DMS153 treated with DMSO at 0.1 percent for 48 hours (cell line): ENCODE results near the gene TEX19.
A peak's percentile ranks its signal among the peaks of the same experiment; 100 is the strongest.
"Not testable (repeated sequence)": the region's sequence is repeated elsewhere in the genome, so short reads cannot be mapped to it uniquely, and the experiment has no call there.

Source experiments
- DNase-seq: peaks from one replicate; lab custom pipeline; 2025; ENCODE audit not compliant: unreplicated experiment; lab: John Stamatoyannopoulos, UW

Gene TEX19

DNA sequence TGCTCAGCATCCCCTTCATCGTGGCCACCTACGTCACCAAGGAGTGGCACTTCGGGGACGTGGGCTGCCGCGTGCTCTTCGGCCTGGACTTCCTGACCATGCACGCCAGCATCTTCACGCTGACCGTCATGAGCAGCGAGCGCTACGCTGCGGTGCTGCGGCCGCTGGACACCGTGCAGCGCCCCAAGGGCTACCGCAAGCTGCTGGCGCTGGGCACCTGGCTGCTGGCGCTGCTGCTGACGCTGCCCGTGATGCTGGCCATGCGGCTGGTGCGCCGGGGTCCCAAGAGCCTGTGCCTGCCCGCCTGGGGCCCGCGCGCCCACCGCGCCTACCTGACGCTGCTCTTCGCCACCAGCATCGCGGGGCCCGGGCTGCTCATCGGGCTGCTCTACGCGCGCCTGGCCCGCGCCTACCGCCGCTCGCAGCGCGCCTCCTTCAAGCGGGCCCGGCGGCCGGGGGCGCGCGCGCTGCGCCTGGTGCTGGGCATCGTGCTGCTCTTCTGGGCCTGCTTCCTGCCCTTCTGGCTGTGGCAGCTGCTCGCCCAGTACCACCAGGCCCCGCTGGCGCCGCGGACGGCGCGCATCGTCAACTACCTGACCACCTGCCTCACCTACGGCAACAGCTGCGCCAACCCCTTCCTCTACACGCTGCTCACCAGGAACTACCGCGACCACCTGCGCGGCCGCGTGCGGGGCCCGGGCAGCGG is 15.7 kb downstream of the TEX19 start:
- DNase-seq = no peak

DNA sequence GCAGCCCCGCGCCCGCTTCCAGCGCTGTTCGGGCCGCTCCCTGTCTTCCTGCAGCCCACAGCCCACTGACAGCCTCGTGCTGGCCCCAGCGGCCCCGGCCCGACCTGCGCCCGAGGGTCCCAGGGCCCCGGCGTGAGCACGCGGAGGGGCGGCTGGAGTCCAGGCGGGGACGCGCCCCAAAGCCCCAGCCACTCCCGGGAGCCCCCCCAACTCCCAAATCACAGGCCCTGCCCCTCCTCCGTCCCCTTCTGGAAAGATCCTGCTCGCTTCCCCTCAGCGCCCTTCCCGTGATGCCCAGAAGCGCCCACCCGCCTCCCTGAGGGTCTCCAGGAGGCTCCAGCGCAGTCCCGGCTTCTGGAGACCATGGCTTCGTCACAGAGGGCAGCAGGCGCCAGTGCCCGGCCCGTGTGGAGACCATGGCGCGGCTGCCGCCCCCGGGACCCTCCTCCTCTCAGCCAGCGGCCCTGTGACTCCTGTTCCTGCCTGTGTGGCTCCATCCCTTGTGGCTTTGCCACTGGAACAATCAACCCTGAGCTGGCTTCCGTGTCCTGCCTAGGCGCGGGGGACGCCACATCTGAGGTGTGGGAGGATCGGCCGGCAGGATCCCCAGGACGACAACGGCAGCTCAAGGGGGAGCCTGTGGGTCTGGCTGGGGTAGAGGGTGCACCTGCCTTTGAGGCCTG is 16.5 kb downstream of the TEX19 start:
- DNase-seq = no peak

DNA sequence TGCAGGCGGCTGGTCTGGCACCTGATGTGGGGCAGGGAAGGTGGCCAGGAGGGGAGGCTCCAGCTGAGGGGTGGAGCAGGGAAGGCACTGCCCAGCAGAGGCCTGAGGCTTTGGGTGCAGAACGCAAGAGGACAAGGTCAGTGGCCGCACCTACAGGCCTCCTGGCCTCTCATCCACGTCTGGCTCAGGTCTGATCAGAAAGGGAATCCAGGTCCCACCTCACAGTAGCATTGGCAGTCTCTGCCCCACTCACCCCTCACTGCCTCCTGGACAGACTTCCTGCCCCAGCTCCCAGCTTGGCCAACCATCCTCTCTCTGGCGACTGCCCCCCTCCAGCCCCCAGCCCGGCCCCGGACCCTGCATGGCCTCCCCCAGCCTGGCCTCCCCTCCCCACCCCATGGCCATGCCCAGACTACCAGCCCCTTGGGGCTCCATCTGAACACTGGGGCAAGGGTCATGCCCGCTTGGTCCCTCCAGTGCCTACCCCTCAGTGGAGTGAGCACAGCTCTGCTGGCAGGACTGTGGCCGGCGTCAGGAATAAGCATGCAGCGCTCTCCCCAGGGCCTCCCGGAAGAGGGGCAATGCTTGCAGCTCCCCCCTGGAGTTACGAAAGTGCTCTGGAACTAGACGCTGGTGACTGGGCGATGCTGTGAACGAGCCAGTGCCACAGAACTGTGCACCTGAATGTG is 17.1 kb downstream of the TEX19 start:
- no peak for DNase-seq

GRCh38 chr17:82377294-82377693 is 18.2 kb downstream of the TEX19 start:
- not testable (repeated sequence) for DNase-seq

DNA sequence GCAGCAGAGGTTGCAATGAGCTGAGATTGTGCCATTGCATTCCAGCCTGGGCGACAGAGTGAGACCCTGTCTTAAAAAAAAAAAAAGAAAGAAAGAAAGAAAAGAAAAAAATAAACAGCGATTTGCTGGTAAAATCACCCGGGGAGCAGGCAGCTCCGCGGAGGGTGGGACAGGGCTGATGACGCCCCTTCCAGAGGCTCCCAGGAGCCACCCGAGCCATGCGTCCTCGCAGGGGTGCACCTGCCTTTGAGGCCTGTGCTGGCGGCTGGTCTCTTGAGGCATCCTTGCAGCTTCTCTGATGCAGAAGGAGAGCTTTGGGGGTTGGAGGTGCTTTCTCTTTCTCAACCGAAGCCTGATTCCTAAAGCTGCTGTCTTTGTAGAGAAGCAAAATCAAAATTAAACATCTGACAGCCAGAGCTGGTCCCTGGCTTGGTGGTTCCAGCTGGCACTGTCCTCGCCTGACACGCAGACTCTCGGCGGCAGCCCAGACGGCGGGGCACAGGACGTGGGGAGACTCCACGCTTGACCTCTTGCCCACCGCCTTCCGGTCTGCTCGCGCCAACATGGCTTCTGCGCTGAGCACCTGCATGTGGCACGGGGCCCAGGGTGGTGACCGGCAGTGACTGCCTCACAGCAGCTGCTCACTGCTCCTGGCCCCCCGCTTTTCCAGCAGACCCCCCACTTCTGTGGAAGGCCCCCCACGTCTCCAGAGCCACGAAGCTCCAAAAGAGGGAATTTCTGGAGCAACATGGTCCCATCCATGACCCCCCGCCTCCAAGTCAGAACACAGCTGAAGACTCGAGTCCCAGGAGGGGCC is 19.1 kb downstream of the TEX19 start:
- no peak for DNase-seq

DNA sequence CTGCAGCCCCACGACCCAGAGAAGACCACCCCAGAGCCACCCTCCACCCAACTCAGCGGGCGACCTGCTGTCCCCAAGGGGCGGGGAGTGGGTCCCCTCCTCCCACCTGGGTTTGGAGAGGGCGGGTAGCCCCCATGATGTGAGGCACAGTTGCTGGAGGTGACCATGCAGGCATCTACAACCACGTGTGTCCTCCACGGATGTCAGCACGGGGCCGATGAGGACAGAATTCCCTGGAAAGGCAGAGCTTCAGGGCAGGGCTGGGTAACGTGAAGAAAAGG is 19.6 kb downstream of the TEX19 start:
- DNase-seq = no peak

DNA sequence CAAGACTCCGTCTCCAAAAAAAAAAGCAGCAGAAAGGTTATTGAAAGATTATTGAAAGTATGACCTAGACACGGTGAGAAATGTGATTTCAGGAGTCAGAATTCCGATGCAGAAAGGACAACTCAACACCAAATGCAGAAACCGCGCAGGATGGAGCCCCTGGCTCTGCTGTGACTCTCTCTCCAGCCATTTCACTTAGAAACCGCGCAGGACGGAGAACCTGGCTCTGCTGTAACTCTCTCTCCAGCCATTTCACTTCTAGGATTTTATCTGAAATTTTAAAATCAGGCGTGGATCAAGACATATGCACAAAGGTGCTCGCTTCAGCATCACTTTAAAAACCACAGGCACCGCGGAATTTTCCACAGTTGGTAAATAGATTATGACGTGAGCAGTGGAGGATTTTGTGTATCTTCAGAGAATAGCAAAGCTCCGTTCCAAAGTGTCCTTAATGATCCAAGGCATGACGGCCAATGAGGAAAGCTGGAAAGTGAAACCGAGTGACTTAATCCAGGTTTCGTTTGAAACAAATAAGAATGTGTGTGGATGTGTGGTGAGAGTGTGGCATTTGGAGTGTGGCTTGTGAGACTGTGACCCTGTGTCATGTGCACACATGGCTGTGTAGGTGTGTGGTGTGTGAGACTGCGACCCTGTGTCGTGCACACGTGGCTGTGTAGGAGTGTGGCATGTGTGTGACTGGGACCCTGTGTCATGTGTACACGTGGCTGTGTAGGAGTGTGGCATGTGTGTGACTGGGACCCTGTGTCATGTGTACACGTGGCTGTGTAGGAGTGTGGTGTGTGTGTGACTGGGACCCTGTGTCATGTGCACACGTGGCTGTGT is 22.0 kb downstream of the TEX19 start:
- no peak for DNase-seq

DNA sequence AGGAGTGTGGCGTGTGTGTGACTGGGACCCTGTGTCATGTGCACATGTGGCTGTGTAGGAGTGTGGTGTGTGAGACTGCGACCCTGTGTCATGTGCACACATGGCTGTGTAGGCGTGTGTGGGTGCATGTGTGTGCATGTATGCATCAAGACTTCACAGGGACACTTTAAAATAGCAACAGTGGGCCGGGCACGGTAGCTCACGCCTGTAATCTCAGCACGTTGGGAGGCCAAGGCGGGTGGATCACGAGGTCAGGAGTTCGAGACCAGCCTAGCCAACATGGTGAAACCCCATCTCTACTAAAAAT is 22.6 kb downstream of the TEX19 start:
- not testable (repeated sequence) for DNase-seq

GRCh38 chr17:82382220-82382932 is 23.3 kb downstream of the TEX19 start:
- not testable (repeated sequence) for DNase-seq

- DNase-seq = no peak
Measured at GRCh38 chr17:82382933-82383255, 23.8 kb downstream of the TEX19 start.

- peak; percentile 31 for DNase-seq
Measured at GRCh38 chr17:82383411-82383810, 24.4 kb downstream of the TEX19 start.

GRCh38 chr17:82384051-82384729 is 25.1 kb downstream of the TEX19 start:
- DNase-seq = no peak

DNA sequence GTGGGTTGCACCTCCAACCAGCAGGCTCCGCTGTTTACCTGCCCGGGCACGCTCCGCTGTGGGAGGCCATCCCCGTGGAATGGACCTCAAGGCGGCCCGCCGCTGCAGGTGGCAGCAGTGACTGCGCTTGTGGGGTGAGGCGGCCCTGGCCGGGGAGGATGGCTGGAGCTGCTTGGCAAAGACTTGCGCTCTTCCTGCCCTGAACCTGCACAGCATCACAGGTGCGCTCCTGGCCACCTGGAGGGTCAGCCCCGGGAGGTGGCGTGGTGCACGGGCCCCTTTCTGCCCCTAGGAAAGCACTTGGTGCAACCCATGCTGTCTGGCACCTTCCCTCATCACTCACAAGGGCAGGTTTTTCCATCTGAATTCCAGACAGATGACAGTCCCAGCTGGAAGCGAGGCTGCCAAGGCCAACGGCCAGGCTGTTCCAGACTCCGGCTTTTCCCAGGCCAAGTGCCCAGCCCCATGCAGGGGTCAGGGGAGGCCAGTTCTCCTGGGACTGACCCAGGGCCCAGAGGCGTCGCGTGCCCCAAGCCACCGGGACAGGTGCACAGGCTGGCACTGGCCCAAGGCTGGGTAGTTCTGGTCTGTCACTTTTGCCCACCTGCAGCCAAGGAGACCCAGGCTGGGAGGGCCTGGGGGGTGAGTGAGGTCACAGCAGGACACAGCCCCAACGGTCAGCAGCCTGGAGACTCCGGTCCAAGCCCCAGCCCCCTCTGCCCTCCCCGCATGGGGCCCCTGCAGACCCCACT is 25.9 kb downstream of the TEX19 start:
- DNase-seq = peak; percentile 75

DNA sequence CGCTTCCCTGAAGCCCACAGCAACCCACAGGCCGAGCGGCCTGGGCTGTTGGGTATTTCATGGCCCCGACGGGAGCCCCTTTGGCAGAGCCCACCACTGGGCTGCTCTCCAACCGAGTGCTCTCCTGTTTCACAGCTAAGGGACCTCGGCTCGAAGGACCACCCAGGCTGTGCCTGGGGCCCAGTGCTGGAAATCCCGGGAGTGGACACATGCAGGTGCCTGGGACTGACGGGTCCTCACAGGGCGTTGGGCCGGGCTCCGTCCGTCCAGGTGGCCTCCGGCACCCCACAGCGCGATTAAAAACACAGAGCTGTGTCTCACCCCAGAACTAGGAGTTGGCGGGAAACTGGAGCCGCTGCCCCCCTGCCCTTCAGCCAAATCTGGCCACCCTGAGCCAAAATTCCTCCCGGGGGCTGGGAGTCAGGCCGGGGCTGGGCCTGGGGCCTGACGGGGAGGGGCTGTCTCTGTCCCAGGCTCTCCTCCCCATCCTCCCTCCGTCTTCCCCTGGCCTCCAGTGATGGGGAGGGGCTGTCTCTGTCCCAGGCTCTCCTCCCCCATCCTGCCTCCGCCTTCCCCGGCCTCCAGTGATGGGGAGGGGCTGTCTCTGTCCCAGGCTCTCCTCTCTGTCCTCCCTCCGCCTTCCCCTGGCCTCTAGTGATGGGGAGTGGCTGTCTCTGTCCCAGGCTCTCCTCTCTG is 26.7 kb downstream of the TEX19 start:
- DNase-seq = no peak

DNA sequence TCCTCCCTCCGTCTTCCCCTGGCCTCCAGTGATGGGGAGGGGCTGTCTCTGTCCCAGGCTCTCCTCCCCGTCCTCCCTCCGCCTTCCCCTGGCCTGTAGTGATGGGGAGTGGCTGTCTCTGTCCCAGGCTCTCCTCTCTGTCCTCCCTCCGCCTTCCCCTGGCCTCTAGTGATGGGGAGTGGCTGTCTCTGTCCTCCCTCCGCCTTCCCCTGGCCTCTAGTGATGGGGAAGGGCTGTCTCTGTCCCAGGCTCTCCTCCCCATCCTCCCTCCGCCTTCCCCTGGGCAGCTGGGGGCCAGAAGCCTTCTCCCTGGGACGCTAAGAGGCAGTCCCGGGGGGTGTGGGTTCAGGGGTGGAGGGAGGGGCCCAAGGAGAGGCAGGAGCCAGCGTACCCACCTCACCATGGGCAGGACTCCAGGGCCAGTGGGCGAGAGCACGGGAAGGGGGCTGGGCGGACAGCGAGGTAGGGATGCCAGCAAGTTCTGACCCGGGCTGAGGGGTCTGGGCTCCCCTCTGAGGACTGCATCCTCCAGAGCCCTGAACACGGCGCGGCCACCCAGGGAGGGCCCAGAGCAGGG is 27.3 kb downstream of the TEX19 start:
- no peak for DNase-seq

DNA sequence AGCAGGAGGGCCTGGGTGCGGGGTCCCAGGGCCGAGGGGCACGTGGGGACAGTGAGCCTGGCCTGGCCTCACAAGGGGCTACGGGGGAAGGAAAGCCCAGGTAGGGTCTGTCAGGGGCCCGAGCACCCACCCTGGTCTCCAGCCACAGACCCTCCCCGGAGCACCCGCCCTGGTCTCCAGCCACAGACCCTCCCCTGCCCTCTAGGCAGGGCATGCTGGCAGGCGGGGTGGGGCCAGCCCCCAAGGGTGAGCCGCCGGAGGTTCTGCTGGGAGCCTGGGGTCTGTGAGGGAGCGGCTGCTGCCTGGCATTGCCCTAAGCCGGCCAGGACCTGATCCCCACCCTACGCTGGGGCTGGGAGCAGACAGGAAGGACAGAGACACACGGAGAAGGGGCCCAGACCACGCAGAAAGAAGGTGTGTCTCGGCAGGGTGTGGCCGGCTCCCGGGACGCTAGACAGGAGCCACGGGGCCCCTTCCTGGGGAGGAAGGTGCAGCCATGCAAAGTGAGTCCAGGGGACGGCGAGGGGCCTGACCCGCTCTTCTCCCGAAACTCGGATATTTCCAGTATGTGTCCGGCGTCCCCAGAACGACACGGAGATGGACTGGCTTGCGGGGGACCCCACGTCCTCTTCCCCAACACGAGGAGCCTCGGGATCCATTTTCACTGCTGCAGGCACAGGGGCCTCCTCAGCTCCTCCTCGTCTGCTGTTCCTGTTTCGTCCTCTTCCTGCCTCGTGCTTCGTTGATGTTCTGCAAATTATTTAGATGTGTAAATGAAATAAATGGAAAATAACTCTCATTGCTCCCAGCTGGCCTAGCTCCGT is 28.0 kb downstream of the TEX19 start:
- DNase-seq = no peak

GRCh38 chr17:82387705-82388106 is 28.7 kb downstream of the TEX19 start:
- DNase-seq = no peak
